Activated naive CD4-positive, alpha-beta T cell treated with anti-CD3 and anti-CD28 coated beads for 36 hours (primary cell): ENCODE results near the gene DNER. TPM values are rescaled to one million over a fixed set of nuclear protein-coding genes. Genes with fewer than 3 reads are reported as not detected.

Experiments
- CTCF ChIA-PET: fragments of 350-600 bp; sonication (Branson Sonifier 250); formaldehyde crosslinking; loops from one replicate; lab custom pipeline; 2021; ENCODE audit warnings: antibody characterized with exemption; lab: Charles Lee
- DNase-seq: peaks from one replicate; pipeline ENCODE4 v3.0.0-alpha.2; 2020
- H3K27ac Mint-ChIP-seq: one replicate; pipeline ENCODE4 v1.8.0; 2021; ENCODE audit warnings: mild to moderate bottlenecking, mixed read lengths
- H3K27me3 Mint-ChIP-seq: one replicate; pipeline ENCODE4 v1.8.0; 2021; ENCODE audit warnings: low read depth, mixed read lengths
- H3K36me3 Mint-ChIP-seq: one replicate; pipeline ENCODE4 v1.8.0; 2021; ENCODE audit warnings: low read depth, mixed read lengths
- H3K4me1 Mint-ChIP-seq: one replicate; pipeline ENCODE4 v1.8.0; 2021; ENCODE audit warnings: low read depth, mixed read lengths
- H3K4me3 Mint-ChIP-seq: one replicate; pipeline ENCODE4 v1.8.0; 2021; ENCODE audit warnings: mild to moderate bottlenecking, moderate library complexity, mixed read lengths
- H3K9me3 Mint-ChIP-seq: one replicate; pipeline ENCODE4 v1.8.0; 2021; ENCODE audit warnings: mixed read lengths
- intact Hi-C: fragments of 100-400 bp; cut with micrococcal nuclease; formaldehyde crosslinking; loops from one replicate; pipeline ENCODE4 v1.15.1; 2023
- total RNA-seq, 2 experiments: library from RNA; stranded (reverse); gene quantifications; one replicate each; pipeline ENCODE4 v1.2.3, GENCODE V29; 2021

Gene DNER
- total RNA-seq, 2 experiments from 2014 or later = not detected

DNA sequence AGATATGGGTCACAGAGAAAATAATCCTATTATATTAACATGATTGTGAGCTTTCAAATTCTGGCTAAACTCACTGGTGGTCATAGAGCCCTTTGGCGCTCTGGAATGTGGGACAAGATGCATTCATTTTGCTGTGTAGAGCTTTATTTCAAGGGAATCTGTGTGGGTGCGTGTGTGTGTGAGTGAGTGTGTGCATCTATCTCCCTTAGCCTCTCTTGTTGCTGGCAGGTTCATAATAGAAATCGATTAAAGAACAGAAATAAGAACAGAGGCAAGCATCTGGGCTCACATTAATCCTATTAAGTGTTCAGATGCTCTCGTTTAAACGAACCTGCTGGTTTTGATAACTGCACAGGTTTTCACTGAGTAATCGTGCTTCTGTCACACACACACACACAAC lies 287.9 kb downstream of the DNER start:
- Mint-ChIP-seq H3K27me3 (no peaks in the 10 kb centered on the region), H3K4me1 (no peaks in the 10 kb centered on the region), H3K4me3 (no peak overlapping the region), H3K9me3 (no peaks in the 10 kb centered on the region), H3K36me3 (no peaks in the 10 kb centered on the region), H3K27ac (no peak overlapping the region)
- intact Hi-C loops = no loop called here
- CTCF ChIA-PET = no interaction called here
- no peak for DNase-seq

DNA sequence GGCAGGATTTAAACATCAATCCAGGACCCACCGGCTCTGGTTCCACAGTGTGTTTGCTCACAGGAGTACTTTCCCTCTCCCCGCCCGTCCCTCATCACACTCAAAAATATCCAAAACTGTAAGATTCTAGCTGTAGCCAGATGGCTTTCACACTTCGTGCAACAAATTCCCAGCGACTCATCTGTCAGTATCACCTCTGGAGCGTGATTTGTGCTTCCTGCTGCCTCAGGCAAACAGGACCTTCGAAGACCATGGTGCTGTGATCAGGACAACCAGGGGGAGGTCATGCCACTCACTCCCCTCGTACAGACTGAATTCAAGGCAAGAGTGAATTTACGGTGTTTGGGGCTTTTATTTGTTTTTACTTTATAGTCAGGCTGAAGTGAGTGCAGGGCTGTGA lies 288.8 kb downstream of the DNER start:
- Mint-ChIP-seq H3K27ac (no peak overlapping the region), H3K4me3 (no peak overlapping the region), H3K9me3 (no peaks in the 10 kb centered on the region), H3K36me3 (no peaks in the 10 kb centered on the region), H3K4me1 (no peaks in the 10 kb centered on the region), H3K27me3 (peaks cover 1% of the 10 kb centered on the region)
- CTCF ChIA-PET = no interaction called here
- DNase-seq = no peak
- intact Hi-C loops = no loop called here

DNA sequence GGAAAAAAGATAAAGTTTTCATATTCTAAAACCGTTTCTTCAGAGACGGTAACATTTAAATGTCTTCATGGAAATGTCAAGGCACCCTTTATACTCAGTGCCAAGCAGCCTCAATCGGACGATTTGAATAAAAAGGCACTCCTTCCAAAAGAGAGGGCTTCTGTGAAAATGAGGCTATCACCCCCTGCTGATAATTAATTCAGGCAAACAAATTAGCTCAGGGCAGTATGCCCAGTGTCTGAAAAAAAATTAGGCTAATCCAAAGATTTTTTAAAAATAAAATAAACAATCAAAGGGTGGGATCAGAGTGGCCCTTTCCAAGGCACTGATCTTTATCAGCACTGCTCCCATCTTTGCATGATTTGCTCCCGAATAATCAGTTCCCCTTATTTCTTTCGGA lies 292.3 kb downstream of the DNER start:
- intact Hi-C loops = no loop called here
- CTCF ChIA-PET = no interaction called here
- DNase-seq = no peak
- no peaks in the 10 kb centered on the region for H3K9me3 Mint-ChIP-seq
- no peak overlapping the region for H3K27ac Mint-ChIP-seq
- no peaks in the 10 kb centered on the region for H3K36me3 Mint-ChIP-seq
- peaks cover 6% of the 10 kb centered on the region for H3K27me3 Mint-ChIP-seq
- H3K4me1 Mint-ChIP-seq = no peaks in the 10 kb centered on the region
- H3K4me3 Mint-ChIP-seq = no peak overlapping the region

GRCh38 chr2:229419158-229419557 lies 295.2 kb downstream of the DNER start:
- H3K27me3 Mint-ChIP-seq = peaks cover 6% of the 10 kb centered on the region
- no peak for DNase-seq
- CTCF ChIA-PET = no interaction called here
- H3K4me1 Mint-ChIP-seq = no peaks in the 10 kb centered on the region
- no peak overlapping the region for H3K27ac Mint-ChIP-seq
- intact Hi-C loops = no loop called here
- no peaks in the 10 kb centered on the region for H3K9me3 Mint-ChIP-seq
- H3K36me3 Mint-ChIP-seq = no peaks in the 10 kb centered on the region
- no peak overlapping the region for H3K4me3 Mint-ChIP-seq

DNA sequence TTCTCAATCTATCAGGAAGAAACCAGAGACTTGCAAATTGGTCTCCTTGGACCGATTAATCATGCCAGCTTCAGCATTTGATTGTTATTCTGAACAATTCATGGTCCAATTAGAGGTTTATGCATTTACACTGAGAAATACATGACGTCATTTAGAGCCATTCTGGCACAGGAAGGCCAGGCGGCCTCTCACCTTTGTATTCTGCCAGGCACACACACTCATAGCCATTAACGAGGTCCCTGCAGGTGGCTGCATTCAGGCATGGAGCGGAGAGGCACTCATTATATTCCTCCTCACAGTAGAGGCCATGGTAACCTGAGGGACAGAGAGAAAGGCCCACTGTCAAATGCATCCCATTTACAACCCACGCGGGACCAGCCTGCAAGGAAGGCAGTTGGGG lies 296.4 kb downstream of the DNER start:
- CTCF ChIA-PET = no interaction called here
- Mint-ChIP-seq H3K27me3 (peaks cover 6% of the 10 kb centered on the region), H3K4me1 (no peaks in the 10 kb centered on the region), H3K27ac (no peak overlapping the region), H3K9me3 (no peaks in the 10 kb centered on the region), H3K36me3 (no peaks in the 10 kb centered on the region), H3K4me3 (no peak overlapping the region)
- intact Hi-C loops = no loop called here
- no peak for DNase-seq

DNA sequence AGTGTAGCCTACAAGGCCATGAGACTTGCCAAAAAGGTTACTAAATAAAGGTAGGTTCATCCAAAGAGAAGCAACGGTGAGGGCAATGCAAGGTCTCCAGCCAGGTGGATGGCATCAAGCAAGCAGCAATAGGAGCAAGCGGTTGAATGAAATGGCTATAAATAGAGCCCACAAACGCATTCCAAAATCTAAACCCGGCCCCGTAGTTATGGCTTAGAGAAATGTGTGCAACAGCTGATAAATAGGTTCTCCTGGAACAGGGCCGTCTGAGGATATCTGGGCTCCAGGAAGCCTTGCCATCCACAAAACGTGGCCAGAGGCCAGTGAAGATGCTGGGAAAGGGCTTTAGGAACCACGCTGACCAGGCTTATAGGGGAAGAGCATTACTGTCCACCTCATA lies 297.2 kb downstream of the DNER start:
- Mint-ChIP-seq H3K27me3 (peaks cover 6% of the 10 kb centered on the region), H3K4me1 (no peaks in the 10 kb centered on the region), H3K4me3 (no peak overlapping the region), H3K9me3 (no peaks in the 10 kb centered on the region), H3K36me3 (no peaks in the 10 kb centered on the region), H3K27ac (no peak overlapping the region)
- no peak for DNase-seq
- intact Hi-C loops = no loop called here
- CTCF ChIA-PET = no interaction called here

- Mint-ChIP-seq H3K9me3 (no peaks in the 10 kb centered on the region), H3K27ac (no peak overlapping the region), H3K4me1 (no peaks in the 10 kb centered on the region), H3K36me3 (no peaks in the 10 kb centered on the region), H3K27me3 (peaks cover 6% of the 10 kb centered on the region), H3K4me3 (no peak overlapping the region)
- DNase-seq = no peak
- CTCF ChIA-PET = no interaction called here
- intact Hi-C loops = no loop called here
Measured at GRCh38 chr2:229416116-229416694, 298.1 kb downstream of the DNER start.

DNA sequence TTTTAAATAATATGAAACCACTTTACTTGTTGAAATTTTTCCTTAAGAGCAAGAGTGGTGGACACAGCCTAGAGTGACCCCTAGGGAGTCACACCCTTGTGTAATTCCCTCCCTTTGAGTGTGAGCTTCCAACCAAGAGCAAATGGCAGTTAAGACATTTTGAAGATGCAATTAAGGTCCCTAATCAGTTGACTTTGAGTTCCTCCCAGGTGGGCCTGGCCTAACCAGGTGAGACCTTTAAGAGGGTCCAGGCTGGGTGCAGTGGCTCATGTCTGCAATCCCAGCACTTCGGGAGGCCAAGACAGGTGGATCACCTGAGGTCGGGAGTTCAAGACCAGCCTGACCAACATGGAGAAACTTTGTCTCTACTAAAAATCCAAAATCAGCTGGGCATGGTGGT lies 299.7 kb downstream of the DNER start:
- H3K4me3 Mint-ChIP-seq = no peak overlapping the region
- no peak overlapping the region for H3K27ac Mint-ChIP-seq
- H3K36me3 Mint-ChIP-seq = no peaks in the 10 kb centered on the region
- CTCF ChIA-PET = no interaction called here
- no peak for DNase-seq
- H3K9me3 Mint-ChIP-seq = no peaks in the 10 kb centered on the region
- no peaks in the 10 kb centered on the region for H3K4me1 Mint-ChIP-seq
- intact Hi-C loops = no loop called here
- peaks cover 2% of the 10 kb centered on the region for H3K27me3 Mint-ChIP-seq

DNA sequence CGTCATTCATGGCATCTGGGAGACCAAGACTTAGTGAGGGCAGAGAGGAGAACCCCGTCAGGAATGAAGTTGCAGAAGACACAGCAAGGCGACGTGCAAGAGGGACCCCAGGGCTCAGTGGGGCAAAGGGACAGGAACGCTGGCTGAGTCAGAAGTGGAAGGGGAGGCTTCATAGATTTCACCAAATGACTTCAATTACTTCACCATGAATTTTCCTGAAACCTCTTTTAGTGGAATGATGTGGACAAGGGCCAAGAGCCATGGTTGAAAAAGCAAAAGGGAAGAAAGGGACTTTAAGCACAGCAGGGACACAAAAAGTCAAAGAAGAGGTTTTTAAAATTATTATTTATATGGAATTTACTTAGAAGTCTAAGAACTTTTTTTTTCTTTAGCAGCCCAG lies 301.7 kb downstream of the DNER start:
- CTCF ChIA-PET = no interaction called here
- intact Hi-C loops = no loop called here
- Mint-ChIP-seq H3K9me3 (no peaks in the 10 kb centered on the region), H3K27me3 (no peaks in the 10 kb centered on the region), H3K27ac (no peak overlapping the region), H3K4me3 (no peak overlapping the region), H3K4me1 (no peaks in the 10 kb centered on the region), H3K36me3 (no peaks in the 10 kb centered on the region)
- no peak for DNase-seq

DNA sequence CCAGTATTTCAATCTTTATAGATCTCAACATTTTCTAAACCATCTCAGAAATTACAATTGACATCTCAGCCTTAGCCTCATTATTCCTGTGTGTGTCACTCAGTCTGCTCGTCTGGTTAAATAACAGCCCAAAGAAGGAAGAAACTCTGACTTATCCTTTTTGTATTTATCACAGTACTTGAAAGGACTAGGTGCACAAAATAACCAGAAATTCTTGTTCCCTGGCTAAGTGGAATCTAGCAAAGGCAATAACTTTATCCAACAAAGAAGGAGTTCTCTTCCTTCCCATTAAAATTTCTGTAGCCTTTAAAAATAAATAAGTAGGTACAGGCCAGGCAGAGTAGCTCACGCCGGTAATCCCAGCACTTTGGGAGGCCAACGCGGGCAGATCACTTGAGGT lies 303.4 kb downstream of the DNER start:
- DNase-seq = no peak
- no peak overlapping the region for H3K4me3 Mint-ChIP-seq
- intact Hi-C loops = no loop called here
- CTCF ChIA-PET = no interaction called here
- H3K36me3 Mint-ChIP-seq = no peaks in the 10 kb centered on the region
- H3K27ac Mint-ChIP-seq = no peak overlapping the region
- H3K4me1 Mint-ChIP-seq = no peaks in the 10 kb centered on the region
- H3K27me3 Mint-ChIP-seq = no peaks in the 10 kb centered on the region
- H3K9me3 Mint-ChIP-seq = no peaks in the 10 kb centered on the region

DNA sequence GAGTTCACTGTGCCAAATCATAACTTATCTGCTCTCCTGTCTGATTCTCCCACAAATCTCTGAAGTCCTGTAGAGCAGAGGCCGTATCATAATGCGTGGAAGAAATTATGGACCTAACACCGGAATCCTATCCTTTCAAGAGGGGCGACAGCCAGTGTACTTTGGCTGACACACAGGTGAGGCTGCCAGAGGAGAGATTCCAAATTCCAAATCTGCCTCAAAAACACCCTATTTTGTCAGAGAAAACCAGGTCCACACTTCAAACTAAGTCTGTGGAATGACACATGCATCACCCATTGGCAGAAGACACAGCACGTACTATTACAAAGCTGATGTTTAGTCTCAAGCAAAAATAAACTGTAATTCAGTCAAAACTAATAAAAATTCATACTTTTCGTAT lies 304.1 kb downstream of the DNER start:
- intact Hi-C loops = no loop called here
- Mint-ChIP-seq H3K27me3 (no peaks in the 10 kb centered on the region), H3K27ac (no peak overlapping the region), H3K36me3 (no peaks in the 10 kb centered on the region), H3K9me3 (no peaks in the 10 kb centered on the region), H3K4me3 (no peak overlapping the region), H3K4me1 (no peaks in the 10 kb centered on the region)
- no peak for DNase-seq
- CTCF ChIA-PET = no interaction called here

GRCh38 chr2:229409751-229410181 lies 304.6 kb downstream of the DNER start:
- no peak overlapping the region for H3K27ac Mint-ChIP-seq
- H3K4me3 Mint-ChIP-seq = no peak overlapping the region
- CTCF ChIA-PET = no interaction called here
- no peaks in the 10 kb centered on the region for H3K9me3 Mint-ChIP-seq
- no peak for DNase-seq
- intact Hi-C loops = no loop called here
- no peaks in the 10 kb centered on the region for H3K36me3 Mint-ChIP-seq
- no peaks in the 10 kb centered on the region for H3K4me1 Mint-ChIP-seq
- H3K27me3 Mint-ChIP-seq = no peaks in the 10 kb centered on the region

DNA sequence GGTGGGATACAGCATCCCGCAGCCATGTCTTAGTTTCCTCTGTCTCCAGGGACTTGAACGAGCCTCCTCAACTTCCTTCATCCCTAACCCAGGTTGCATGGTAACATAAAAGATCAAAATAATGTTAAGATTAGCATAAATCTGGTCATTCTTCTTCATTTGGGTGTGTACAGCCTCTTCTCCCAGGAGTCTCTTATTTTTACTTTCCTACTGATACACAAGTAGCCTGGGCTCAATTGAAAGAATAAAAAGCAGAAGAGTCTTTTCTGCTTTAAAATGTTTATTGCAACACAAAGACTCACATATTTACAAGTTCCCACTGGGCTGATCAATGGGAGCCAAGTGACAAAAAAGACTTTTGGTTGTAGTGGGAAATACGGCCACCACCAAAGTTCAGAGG lies 305.4 kb downstream of the DNER start:
- CTCF ChIA-PET = no interaction called here
- Mint-ChIP-seq H3K36me3 (no peaks in the 10 kb centered on the region), H3K4me1 (no peaks in the 10 kb centered on the region), H3K27me3 (no peaks in the 10 kb centered on the region), H3K9me3 (no peaks in the 10 kb centered on the region), H3K27ac (no peak overlapping the region), H3K4me3 (no peak overlapping the region)
- intact Hi-C loops = no loop called here
- no peak for DNase-seq

GRCh38 chr2:229408356-229408755 lies 306.0 kb downstream of the DNER start:
- H3K27me3 Mint-ChIP-seq = no peaks in the 10 kb centered on the region
- intact Hi-C loops = no loop called here
- no peaks in the 10 kb centered on the region for H3K36me3 Mint-ChIP-seq
- no peak overlapping the region for H3K27ac Mint-ChIP-seq
- no peak for DNase-seq
- peaks cover 2% of the 10 kb centered on the region for H3K9me3 Mint-ChIP-seq
- H3K4me3 Mint-ChIP-seq = no peak overlapping the region
- CTCF ChIA-PET = no interaction called here
- H3K4me1 Mint-ChIP-seq = no peaks in the 10 kb centered on the region
